ENCODE data around the gene KCNIP4.

GRCh38 chr4:21876711-21877110, 71.9 kb downstream of the KCNIP4 start:
- no peak for TF ChIP-seq CTCF (IDR thresholded peaks at IDR 0.05)
- TF ChIP-seq POLR2A (IDR thresholded peaks at IDR 0.05) = no peak
